HT-29 (cell line): ENCODE data around the gene SELENON. TPM values are rescaled to one million over a fixed set of nuclear protein-coding genes. Genes with fewer than 3 reads are reported as not detected.
"Not testable (repeated sequence)": the region's sequence is repeated elsewhere in the genome, so short reads cannot be mapped to it uniquely, and the experiment has no call there.

Experiments
- DNase-seq: peaks from one replicate; pipeline ENCODE4 v3.0.0-alpha.2; 2015; ENCODE audit warnings: low spot score
- total RNA-seq: library from RNA; depleted of rRNA; stranded (reverse); fragments of >200 nt; shearing (Covaris generic); gene quantifications from 2 replicates; pipeline ENCODE4 v1.2.3, GENCODE V29; 2014

The SELENON gene
- total RNA-seq, 1 experiment from 2014 or later, result 2.2 TPM

DNA sequence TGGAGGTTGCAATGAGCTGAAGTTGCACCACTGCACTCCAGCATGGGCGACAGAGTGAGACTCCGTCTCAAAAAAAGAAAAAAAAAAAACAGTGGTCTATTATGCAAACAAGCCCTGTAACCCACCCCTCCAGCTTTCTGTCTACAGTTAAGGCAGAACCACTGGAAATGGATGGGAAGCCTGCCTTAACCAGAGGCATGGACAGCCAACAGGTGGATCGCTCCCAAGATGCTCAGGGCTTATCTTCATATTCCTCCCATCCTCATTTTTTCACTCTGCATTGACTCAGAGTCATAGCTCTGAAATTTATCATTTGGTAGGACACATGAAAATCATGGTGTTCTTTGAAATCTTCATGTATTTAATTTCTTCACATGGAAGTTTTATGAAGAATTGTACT, 28.5 kb downstream of the SELENON start:
- no peak for DNase-seq

- no peak for DNase-seq
Observed at GRCh38 chr1:25829046-25829445, 29.1 kb downstream of the SELENON start.

DNA sequence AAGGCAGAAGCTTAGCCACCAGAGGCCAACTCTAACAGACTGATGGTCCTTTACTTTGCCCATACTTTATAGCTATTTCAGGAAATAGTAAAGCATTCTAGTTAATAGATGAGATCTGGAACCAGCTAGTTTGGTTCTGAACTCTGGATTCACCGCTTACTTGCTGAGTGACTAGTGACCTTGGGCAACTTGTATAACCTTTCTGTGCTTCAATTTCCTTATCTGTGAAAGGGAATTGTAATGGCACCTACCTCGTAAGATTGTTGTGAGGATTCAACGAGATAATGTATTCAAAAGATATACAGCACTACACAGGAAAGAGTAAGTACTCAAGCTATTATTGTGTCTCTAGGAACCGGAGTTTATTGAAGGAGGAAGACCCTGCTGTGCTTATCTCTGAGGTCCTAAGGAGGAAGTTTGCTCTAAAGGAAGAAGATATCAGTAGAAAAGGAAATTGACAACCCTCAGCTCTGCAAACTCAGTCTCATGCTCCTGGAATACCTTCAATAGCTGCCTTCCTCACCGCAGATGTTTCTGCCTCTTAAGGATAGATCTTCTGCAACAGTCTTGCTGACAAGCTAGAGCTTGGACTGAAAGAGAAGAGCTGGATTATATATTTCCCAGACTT, 31.7 kb downstream of the SELENON start:
- no peak for DNase-seq

- DNase-seq, result no peak
Observed at GRCh38 chr1:25832336-25833037, 32.5 kb downstream of the SELENON start.

GRCh38 chr1:25833158-25833557, 33.2 kb downstream of the SELENON start:
- DNase-seq, result no peak

- DNase-seq, result no peak
Observed at GRCh38 chr1:25834894-25835293, 34.9 kb downstream of the SELENON start.

GRCh38 chr1:25836695-25837094, 36.7 kb downstream of the SELENON start:
- DNase-seq, result no peak

- peak; percentile 59 for DNase-seq
Observed at GRCh38 chr1:25837262-25837875, 37.4 kb downstream of the SELENON start.

DNA sequence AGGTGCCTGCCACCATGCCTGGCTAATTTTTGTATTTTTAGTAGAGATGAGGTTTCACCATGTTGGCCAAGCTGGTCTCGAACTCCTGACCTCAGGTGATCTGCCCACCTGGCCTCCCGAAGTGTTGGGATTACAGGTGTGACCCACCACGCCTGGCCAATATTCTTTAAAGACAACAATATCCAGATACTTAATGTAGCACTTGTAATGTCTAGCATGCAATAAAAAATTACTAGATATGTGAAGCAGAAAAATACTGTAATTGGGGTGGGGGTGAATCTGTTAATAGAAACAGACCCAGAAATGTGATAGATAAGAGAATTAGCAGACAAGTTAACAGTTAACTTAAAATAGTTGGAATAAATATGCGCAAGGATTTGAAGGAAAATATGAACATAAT, 39.8 kb downstream of the SELENON start:
- not testable (repeated sequence) for DNase-seq

DNA sequence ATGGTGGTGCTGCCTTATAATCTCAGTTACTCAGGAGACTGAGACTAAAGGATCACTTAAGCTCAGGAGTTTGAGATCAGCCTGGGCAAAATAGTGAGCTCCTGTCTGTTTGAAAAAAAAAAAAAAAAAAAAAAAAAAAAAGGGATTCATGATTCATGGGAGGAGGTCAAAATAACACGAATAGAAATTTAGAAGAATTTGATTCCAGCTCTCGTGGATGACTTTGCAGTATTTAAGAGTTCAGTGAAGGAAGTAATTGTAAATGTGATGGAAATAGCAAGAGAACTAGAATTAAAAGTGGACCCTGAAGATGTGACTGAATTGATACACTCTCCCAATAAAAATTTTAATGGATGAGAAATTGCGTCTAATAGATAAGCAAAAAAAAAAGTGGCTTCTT, 43.5 kb downstream of the SELENON start:
- DNase-seq, result no peak

- no peak for DNase-seq
Observed at GRCh38 chr1:25844536-25845337, 44.7 kb downstream of the SELENON start.

GRCh38 chr1:25845664-25846063, 45.7 kb downstream of the SELENON start:
- no peak for DNase-seq

GRCh38 chr1:25847929-25848328, 47.9 kb downstream of the SELENON start:
- DNase-seq, result no peak

DNA sequence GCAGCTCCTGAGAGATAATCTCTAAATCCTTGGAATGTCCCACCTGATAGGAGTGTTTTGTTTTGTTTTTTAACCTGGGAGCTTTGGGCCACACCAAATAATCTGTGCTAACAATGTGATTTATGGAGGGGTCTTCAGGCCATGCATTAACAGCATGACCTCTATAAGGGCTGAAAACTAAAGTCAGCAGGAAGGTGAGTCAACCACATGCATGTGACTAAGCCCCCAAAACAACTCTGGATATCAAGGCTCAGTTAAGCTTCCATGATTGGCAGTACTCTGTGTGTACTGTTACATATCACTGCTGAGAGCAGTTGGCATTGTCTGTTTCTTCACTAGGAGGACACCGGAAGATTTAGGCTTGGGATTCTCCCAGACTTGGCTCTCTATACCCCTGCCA, 48.5 kb downstream of the SELENON start:
- no peak for DNase-seq

GRCh38 chr1:25854554-25854953, 54.6 kb downstream of the SELENON start:
- DNase-seq, result no peak

GRCh38 chr1:25856856-25857255, 56.9 kb downstream of the SELENON start:
- DNase-seq, result no peak

DNA sequence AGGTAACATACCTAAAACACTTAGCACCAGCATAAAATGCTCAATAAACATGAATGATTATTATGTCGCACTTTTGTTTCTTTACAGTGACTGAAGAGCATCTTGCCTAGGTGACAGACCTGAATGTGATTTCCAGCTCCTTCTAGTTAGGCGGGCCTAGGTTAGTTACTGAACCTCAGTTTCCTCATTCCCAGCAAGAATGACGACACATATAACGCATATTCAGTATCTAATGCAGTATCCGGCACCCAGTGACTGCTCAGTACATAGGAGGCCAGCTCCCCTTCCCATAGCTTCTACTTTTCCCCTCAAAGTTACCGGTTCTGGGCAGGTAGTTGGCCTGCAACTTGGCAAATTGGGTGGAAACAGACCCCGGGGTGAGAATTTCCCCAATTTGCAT, 58.5 kb downstream of the SELENON start:
- DNase-seq, result peak; percentile 22

GRCh38 chr1:25858906-25859789, 59.2 kb downstream of the SELENON start, which contains the start of gene AUNIP:
AUNIP (minus strand) TSS chr1:25859457; CDS start chr1:25859357, 100 bp downstream.
- DNase-seq, result peak; percentile 90

DNA sequence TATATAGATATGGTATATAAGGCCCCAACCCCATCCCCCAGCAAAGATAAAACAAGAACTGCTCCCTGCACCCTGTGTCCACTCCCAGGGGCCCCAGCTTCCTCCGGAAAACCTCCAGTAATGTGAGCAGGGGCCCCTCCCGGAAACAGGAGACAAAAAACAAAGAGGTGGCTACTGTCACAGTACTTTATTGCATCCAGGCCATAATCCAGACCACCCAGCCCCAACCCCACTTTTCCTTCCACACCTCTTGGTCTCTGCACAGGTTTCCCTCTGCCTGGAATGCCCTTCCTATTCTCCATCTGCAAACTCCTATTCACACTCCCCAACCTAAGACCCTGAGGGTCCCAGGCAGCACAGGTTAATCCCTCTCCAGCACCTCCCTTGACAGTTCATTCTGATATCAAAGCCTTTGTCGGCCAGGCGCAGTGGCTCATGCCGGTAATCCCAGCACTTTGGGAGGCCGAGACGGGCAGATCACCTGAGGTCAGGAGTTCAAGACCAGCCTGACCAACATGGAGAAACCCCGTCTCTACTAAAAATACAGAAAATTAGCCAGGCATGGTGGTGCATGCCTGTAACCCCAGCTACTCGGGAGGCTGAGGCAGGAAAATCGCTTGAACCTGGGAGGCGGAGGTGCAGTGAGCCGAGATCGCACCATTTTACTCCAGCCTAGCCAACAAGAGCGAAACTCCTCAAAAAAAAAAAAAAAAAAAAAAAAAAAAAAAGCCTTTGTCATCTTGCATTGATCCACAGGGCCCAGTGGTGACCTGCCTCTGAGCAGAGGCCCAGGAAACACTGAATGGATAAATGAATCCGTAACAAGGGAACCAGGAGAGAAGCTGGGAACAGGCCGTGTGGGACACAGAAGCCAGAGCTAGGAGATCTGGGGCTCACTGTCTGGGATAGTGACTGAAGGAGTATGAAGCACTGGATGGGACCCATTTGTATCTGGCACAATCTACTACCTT, 61.6 kb downstream of the SELENON start:
- no peak for DNase-seq
